NB4 (cell line): Measurements from ENCODE around the gene WDFY4.

Experiments used
- DNase-seq: peaks from one replicate; pipeline ENCODE4 v3.0.0; 2010; ENCODE audit warnings: low read depth
- H3K4me3 ChIP-seq: one replicate; pipeline ENCODE4 v1.5.1; 2011; ENCODE audit warnings: mild to moderate bottlenecking, low read depth, low read length, moderate library complexity
- MAX ChIP-seq: IDR thresholded peaks from 2 replicates; pipeline ENCODE4 v1.6.1; 2011; ENCODE audit warnings: low read depth, low read length
- MYC ChIP-seq: IDR thresholded peaks from 2 replicates; pipeline ENCODE4 v1.6.1; 2011; ENCODE audit warnings: low read depth, low read length
- POLR2A ChIP-seq: IDR thresholded peaks from 2 replicates; pipeline ENCODE4 v1.6.1; 2011; ENCODE audit warnings: mild to moderate bottlenecking; ENCODE audit not compliant: insufficient read length; ENCODE audit errors: extremely low read depth
- TF ChIP-seq, protein P1 (sequence below): IDR thresholded peaks from one replicate; pipeline ENCODE4 v1.5.1; 2012; ENCODE audit warnings: low read depth, low read length

Gene WDFY4

DNA sequence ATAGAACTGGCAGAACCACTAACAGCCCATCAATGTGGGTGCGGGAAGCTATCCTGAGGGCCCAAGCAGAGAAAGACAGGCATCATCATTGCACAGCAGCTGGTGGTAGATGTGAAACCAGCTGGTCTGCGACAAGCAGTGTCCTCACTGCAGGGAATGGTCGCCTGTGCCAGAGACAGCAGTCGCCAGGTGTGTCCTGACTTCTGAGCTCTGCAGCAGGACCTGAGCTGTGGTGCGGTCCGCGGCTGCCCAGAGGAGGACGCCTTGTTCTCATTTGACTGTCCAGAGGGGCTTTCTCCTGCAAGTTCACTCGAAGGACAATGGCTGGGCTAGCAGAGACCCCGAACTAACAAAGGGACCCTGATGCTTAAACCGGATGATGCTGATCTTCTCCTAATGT, 157.6 kb downstream of the WDFY4 start:
- TF ChIP-seq, protein P1, sequence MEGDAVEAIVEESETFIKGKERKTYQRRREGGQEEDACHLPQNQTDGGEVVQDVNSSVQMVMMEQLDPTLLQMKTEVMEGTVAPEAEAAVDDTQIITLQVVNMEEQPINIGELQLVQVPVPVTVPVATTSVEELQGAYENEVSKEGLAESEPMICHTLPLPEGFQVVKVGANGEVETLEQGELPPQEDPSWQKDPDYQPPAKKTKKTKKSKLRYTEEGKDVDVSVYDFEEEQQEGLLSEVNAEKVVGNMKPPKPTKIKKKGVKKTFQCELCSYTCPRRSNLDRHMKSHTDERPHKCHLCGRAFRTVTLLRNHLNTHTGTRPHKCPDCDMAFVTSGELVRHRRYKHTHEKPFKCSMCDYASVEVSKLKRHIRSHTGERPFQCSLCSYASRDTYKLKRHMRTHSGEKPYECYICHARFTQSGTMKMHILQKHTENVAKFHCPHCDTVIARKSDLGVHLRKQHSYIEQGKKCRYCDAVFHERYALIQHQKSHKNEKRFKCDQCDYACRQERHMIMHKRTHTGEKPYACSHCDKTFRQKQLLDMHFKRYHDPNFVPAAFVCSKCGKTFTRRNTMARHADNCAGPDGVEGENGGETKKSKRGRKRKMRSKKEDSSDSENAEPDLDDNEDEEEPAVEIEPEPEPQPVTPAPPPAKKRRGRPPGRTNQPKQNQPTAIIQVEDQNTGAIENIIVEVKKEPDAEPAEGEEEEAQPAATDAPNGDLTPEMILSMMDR, result no peak
- no peak for DNase-seq
- H3K4me3 ChIP-seq, result no peak overlapping the region

DNA sequence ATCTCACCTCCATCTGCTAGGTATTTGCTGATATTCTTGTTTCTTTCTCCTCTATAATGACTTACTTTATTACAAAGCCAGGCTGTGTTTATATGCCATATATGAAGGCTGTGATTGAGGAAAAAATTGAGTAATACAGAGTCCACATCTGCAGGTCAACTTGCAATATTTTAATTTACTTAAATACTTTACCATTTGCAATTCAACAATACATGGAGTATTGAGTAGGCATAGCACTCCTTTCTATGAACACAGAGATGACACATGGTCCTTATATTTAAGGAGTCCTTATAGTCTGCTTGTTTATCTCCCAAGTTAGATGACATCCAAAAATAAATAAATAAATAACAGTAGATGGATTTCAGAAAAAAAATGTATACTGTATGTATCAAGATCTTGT, 158.5 kb downstream of the WDFY4 start:
- no peak overlapping the region for H3K4me3 ChIP-seq
- no peak for TF ChIP-seq MAX
- no peak for TF ChIP-seq POLR2A
- TF ChIP-seq, protein P1, result no peak
- no peak for TF ChIP-seq MYC
- DNase-seq, result no peak

- no peak for DNase-seq
- no peak for TF ChIP-seq POLR2A
- TF ChIP-seq MAX, result no peak
- TF ChIP-seq, protein P1, result no peak
- TF ChIP-seq MYC, result no peak
- H3K4me3 ChIP-seq, result no peak overlapping the region
Observed at GRCh38 chr10:48844616-48845015, 159.9 kb downstream of the WDFY4 start.

GRCh38 chr10:48845512-48845911, 160.8 kb downstream of the WDFY4 start:
- no peak for TF ChIP-seq MYC
- TF ChIP-seq, protein P1, result no peak
- TF ChIP-seq MAX, result no peak
- TF ChIP-seq POLR2A, result no peak
- no peak for DNase-seq
- no peak overlapping the region for H3K4me3 ChIP-seq

DNA sequence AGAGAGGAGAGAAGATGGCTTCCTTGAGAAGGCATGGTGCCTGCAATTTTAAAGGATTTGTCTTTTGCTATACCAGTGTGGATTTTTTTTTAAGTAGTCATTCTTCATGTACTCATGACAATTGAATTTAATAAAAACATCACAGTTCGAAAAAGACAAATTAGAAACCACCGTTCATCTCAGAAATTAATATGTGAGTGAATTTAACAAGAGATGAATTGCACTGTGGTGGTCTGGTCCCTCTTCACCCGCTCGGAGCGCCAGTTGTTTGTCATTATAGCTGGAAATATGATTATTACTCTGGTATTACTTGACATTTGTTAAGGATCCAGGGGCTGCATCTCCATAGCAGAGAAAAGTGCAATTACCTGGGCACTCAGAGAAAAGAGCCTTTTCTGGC, 163.0 kb downstream of the WDFY4 start:
- no peak for DNase-seq
- H3K4me3 ChIP-seq, result no peak overlapping the region
- TF ChIP-seq MAX (no peak), MYC (no peak), POLR2A (no peak)
- TF ChIP-seq, protein P1, result no peak

DNA sequence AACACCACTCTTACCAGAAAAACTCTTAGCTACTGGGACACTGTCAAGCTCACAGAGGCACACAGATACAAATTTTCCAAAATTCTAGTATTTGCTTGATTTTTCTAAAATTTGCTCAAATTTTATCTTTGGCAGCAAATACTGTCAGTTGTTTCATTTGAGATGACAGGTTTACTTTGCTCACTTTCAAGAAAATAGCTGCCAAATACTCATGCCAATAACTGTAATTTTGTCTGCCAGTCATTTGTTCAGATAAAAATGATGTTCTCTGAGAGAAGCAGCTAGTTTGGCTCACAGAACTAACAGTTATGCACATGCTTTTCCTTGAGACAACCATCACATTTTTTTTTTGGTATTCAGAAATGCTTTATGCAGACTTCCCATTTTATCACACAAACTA, 172.2 kb downstream of the WDFY4 start:
- TF ChIP-seq, protein P1, result no peak
- no peak for TF ChIP-seq POLR2A
- TF ChIP-seq MAX, result no peak
- no peak for TF ChIP-seq MYC
- H3K4me3 ChIP-seq, result no peak overlapping the region
- no peak for DNase-seq
